ENCODE data around the gene HGD.

Gene HGD

DNA sequence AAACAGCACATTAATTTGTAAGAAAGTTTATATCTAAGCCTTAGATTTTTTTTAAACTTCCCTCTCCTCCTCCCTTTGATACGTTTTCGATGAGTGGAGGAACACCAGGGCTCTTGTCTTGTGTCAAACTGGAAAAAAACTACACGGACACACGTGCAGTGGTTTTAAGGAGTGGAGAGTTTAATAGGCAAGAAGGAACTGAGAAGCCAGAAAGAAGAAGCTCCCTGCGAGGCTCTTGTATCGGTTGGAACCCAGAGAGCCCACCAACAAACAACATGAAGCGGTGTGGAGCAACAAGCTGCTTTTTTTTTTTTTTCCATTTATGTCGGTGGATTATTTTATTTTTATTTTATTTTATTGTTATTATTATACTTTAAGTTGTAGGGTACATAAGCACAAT, 67.3 kb downstream of the HGD start:
- H3K79me2 ChIP-seq (ENCODE audit: control insufficient read depth, low read length): no peaks in the 10 kb centered on the region
- no peak overlapping the region for H3K4me2 ChIP-seq (ENCODE audit: low read length)
- H3K4me1 ChIP-seq (ENCODE audit: control insufficient read depth, low read length): peaks cover 5% of the 10 kb centered on the region; the same call in 1 of the 2 replicates
- H3K27ac ChIP-seq (ENCODE audit: low read depth, low read length): no peak overlapping the region
- H3F3A ChIP-seq (ENCODE audit: control insufficient read depth, insufficient read depth): no peaks in the 10 kb centered on the region
- TF ChIP-seq, protein P1, sequence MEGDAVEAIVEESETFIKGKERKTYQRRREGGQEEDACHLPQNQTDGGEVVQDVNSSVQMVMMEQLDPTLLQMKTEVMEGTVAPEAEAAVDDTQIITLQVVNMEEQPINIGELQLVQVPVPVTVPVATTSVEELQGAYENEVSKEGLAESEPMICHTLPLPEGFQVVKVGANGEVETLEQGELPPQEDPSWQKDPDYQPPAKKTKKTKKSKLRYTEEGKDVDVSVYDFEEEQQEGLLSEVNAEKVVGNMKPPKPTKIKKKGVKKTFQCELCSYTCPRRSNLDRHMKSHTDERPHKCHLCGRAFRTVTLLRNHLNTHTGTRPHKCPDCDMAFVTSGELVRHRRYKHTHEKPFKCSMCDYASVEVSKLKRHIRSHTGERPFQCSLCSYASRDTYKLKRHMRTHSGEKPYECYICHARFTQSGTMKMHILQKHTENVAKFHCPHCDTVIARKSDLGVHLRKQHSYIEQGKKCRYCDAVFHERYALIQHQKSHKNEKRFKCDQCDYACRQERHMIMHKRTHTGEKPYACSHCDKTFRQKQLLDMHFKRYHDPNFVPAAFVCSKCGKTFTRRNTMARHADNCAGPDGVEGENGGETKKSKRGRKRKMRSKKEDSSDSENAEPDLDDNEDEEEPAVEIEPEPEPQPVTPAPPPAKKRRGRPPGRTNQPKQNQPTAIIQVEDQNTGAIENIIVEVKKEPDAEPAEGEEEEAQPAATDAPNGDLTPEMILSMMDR (IDR thresholded peaks at IDR 0.05; ENCODE audit: low read depth, low read length, poor library complexity, severe bottlenecking): no peak
- no peak for TF ChIP-seq EZH2phosphoT487 (IDR thresholded peaks at IDR 0.05; ENCODE audit: borderline replicate concordance, low read length)
- no peak overlapping the region for H3K4me3 ChIP-seq (ENCODE audit: low read length)
- 0 out of 2 replicates have a peak, but pooled peaks cover 2% of the 10 kb centered on the region for H3K27me3 ChIP-seq (ENCODE audit: control insufficient read depth, low read length)
- H3K36me3 ChIP-seq (ENCODE audit: control insufficient read depth, low read length): no peaks in the 10 kb centered on the region
- H3K9me2 ChIP-seq (replicated peaks; ENCODE audit: control insufficient read depth, low read length): no peaks in the 10 kb centered on the region
- H4K20me1 ChIP-seq (ENCODE audit: control insufficient read depth, insufficient read depth, low read depth, low read length): no peaks in the 10 kb centered on the region
- no peaks in the 10 kb centered on the region for H3K9me3 ChIP-seq (ENCODE audit: control insufficient read depth, insufficient read depth, low read length)

DNA sequence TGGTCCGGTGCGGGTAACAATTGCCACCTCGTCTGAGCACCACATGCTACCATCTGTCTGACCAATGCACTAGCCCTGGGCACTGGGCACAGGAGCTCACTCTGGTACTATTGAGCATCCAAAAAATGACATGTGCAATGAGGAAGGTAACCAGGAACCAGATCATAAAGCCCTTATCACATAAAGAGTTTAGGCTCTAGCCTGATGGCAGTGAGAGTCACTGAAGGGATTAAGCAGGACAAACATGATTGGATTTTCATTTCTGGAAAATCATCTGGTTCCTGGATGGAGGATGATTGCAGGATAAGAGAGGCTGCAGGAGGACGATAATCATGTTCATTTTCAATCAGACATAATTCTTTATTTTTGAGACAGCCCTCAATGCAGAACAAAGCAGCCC, 73.5 kb downstream of the HGD start:
- no peaks in the 10 kb centered on the region for H3K4me1 ChIP-seq (ENCODE audit: control insufficient read depth, low read length)
- H4K20me1 ChIP-seq (ENCODE audit: control insufficient read depth, insufficient read depth, low read depth, low read length): no peaks in the 10 kb centered on the region
- no peak overlapping the region for H3K27ac ChIP-seq (ENCODE audit: low read depth, low read length)

DNA sequence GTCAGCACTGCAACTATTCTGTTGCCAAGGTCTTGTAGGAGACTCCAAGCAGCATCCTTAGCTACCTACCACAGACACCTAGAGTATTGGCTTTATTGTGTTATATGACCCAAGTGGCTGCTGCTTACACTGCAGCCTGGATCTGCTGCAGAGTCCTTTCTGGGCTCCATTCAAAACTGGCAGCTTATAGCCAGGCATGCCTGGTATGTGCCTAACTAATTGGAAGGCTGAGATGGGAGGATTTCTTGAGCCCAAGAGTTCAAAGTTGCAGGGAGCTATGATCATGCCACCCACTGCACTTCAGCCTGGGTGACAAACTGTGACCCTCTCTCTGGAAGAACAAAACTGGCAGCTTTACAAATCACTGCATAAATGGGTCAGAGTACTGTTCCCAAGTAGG, 77.3 kb downstream of the HGD start:
- Histone ChIP-seq H3F3A (ENCODE audit: control insufficient read depth, insufficient read depth) (no peaks in the 10 kb centered on the region; the same call in 1 of the 2 replicates), H3K27ac (ENCODE audit: low read depth, low read length) (no peak overlapping the region), H3K4me1 (ENCODE audit: control insufficient read depth, low read length) (no peaks in the 10 kb centered on the region), H3K4me2 (ENCODE audit: low read length) (no peak overlapping the region), H3K79me2 (ENCODE audit: control insufficient read depth, low read length) (peaks cover under 1% of the 10 kb centered on the region), H3K4me3 (ENCODE audit: low read length) (no peak overlapping the region), H3K9me2 (replicated peaks; ENCODE audit: control insufficient read depth, low read length) (no peaks in the 10 kb centered on the region), H3K9me3 (ENCODE audit: control insufficient read depth, insufficient read depth, low read length) (no peaks in the 10 kb centered on the region), H4K20me1 (ENCODE audit: control insufficient read depth, insufficient read depth, low read depth, low read length) (no peaks in the 10 kb centered on the region), H3K36me3 (ENCODE audit: control insufficient read depth, low read length) (peaks cover 29% of the 10 kb centered on the region), H3K27me3 (ENCODE audit: control insufficient read depth, low read length) (0 out of 2 replicates have a peak, but pooled peaks cover 3% of the 10 kb centered on the region)
- no peak for TF ChIP-seq EZH2phosphoT487 (IDR thresholded peaks at IDR 0.05; ENCODE audit: borderline replicate concordance, low read length)
- TF ChIP-seq, protein P1 (IDR thresholded peaks at IDR 0.05; ENCODE audit: low read depth, low read length, poor library complexity, severe bottlenecking): no peak

More for the DNA sequence above, 73.5 kb downstream of the HGD start:
- Histone ChIP-seq H3K4me2 (ENCODE audit: low read length) (no peak overlapping the region), H3K9me2 (replicated peaks; ENCODE audit: control insufficient read depth, low read length) (no peaks in the 10 kb centered on the region), H3F3A (ENCODE audit: control insufficient read depth, insufficient read depth) (no peaks in the 10 kb centered on the region), H3K9me3 (ENCODE audit: control insufficient read depth, insufficient read depth, low read length) (no peaks in the 10 kb centered on the region), H3K79me2 (ENCODE audit: control insufficient read depth, low read length) (no peaks in the 10 kb centered on the region), H3K4me3 (ENCODE audit: low read length) (no peak overlapping the region), H3K27me3 (ENCODE audit: control insufficient read depth, low read length) (0 out of 2 replicates have a peak, but pooled peaks cover 5% of the 10 kb centered on the region), H3K36me3 (ENCODE audit: control insufficient read depth, low read length) (no peaks in the 10 kb centered on the region)
- no peak for TF ChIP-seq EZH2phosphoT487 (IDR thresholded peaks at IDR 0.05; ENCODE audit: borderline replicate concordance, low read length)
- TF ChIP-seq, protein P1 (IDR thresholded peaks at IDR 0.05; ENCODE audit: low read depth, low read length, poor library complexity, severe bottlenecking): no peak

Data from DOHH2 (cell line).